VCaP (cell line): Measurements from ENCODE around the gene NEDD1.

Experiments used
- H3K27ac ChIP-seq: fragments of 450-650 bp; 2 replicates; pipeline ENCODE4 v1.5.1; 2017
- TF ChIP-seq, protein P1 (sequence below): fragments of 450-650 bp; conservative IDR thresholded peaks from 2 replicates; pipeline ENCODE4 v1.5.1; 2017; ENCODE audit warnings: mild to moderate bottlenecking, moderate library complexity

The NEDD1 gene

DNA sequence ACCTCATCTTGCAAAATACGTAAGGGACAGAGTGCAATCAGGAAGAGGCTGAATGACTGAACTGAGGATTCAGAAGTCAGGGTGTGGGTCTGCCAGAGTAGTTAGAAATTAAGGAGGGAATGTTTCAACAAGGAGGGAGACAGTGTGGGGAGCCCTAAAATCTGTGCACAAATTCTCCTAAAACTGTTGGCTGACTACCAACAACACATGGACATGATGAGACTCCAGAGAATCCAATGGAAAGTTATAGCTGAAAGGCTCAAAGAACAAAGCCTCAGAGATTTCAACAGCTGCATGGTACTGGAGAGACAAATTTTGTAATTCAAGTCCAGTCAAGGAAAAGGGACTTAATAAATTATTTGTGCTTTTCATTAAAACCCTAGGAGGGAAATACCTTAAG is 36.1 kb upstream of the NEDD1 start:
- TF ChIP-seq, protein P1, sequence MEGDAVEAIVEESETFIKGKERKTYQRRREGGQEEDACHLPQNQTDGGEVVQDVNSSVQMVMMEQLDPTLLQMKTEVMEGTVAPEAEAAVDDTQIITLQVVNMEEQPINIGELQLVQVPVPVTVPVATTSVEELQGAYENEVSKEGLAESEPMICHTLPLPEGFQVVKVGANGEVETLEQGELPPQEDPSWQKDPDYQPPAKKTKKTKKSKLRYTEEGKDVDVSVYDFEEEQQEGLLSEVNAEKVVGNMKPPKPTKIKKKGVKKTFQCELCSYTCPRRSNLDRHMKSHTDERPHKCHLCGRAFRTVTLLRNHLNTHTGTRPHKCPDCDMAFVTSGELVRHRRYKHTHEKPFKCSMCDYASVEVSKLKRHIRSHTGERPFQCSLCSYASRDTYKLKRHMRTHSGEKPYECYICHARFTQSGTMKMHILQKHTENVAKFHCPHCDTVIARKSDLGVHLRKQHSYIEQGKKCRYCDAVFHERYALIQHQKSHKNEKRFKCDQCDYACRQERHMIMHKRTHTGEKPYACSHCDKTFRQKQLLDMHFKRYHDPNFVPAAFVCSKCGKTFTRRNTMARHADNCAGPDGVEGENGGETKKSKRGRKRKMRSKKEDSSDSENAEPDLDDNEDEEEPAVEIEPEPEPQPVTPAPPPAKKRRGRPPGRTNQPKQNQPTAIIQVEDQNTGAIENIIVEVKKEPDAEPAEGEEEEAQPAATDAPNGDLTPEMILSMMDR = no peak
- H3K27ac ChIP-seq = no peak overlapping the region

DNA sequence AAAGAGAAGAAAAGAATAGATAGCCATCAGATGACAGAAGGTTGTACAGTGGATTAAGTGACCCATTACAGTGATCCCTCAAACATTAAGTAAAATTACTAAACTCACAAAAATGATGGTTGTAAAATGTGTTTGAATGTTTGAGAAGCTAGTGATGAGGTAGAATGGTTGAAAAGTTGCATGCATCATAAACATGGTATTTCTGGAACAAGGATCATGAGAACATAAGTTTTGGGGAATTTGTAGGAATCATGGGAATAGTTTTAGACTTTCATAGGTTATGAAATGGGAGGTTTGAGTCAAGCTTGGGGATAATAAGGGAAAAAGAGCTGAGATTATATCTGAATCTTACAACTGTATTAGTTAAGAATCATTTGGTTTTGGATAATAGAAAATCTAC is 34.1 kb upstream of the NEDD1 start:
- no peak overlapping the region for H3K27ac ChIP-seq
- TF ChIP-seq, protein P1 = no peak

DNA sequence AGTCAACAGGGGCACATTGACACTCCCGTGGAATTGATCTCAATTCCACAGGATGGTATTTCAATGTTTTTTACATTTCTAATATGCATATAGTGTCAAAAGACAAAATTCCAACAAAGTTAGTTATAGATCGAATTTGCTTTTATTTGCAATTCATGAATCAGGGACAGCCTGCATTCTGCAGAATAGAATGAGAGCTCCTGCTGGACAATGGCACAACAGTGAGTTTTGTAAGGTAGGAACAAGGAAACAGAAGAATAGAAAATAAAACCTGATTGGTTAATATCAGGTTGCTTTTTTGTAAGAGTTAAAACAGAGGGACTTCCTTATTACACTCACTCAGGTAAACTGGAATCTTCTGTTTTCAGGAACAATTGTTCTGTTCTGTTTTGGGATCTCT is 32.8 kb upstream of the NEDD1 start:
- no peak overlapping the region for H3K27ac ChIP-seq
- TF ChIP-seq, protein P1 = no peak

DNA sequence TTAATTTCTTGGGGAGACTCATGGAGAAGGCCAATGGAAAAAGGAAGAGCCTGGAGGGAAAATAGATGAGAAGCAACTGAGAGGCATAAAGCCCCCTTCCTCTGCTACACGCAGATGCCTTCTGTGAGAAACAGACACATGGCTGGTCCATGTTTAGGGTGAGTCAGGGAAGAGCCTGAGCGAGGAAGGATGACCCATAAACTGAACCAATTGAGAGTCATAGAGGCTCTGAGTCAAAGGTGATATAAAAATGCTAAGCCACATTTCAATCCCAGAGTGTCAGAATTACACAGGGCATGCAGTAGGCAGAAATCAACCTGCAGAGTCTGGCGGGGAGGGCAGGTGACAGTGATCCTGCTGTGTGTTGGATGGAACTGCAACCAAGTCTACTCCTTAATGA is 30.1 kb upstream of the NEDD1 start:
- TF ChIP-seq, protein P1 = no peak
- no peak overlapping the region for H3K27ac ChIP-seq

DNA sequence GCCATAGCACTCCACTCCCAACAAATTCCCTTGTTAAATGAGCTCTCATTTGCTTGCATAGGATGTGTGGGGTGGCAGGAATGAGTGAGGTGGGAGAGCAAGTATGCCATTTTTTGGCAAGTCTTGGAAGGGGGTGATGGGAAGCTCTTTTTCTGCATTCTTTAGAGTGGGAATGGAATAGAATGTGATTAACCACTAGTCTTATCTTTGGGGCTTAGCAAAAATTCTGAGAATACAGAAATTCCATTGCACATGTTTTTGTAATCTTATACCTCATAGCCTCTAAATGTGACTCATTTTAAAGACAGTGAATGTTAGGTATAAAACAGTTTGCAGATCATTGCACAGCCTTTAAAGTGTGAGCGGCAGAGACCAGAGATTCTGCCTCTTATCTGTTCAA is 28.4 kb upstream of the NEDD1 start:
- TF ChIP-seq, protein P1 = no peak
- no peak overlapping the region for H3K27ac ChIP-seq

DNA sequence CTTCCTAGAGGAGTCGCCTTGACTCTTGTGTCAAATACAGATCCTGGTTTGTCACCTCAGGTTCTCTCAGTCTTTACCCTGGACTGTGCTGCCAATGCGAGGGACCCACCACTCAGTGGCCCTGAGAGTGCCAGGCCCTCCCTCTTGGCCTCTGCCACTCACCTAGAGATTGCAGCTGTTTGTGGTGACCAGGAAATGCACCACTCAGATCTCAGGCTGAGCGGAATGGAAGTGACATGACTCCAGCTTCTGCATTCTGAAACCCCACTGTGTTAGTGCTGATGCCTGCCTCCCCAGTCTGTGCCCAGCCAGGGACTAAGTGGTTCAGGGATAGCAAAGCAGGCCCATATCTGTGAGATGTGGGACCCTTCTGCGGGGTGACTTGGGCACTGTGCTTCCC is 27.8 kb upstream of the NEDD1 start:
- TF ChIP-seq, protein P1 = no peak
- no peak overlapping the region for H3K27ac ChIP-seq

DNA sequence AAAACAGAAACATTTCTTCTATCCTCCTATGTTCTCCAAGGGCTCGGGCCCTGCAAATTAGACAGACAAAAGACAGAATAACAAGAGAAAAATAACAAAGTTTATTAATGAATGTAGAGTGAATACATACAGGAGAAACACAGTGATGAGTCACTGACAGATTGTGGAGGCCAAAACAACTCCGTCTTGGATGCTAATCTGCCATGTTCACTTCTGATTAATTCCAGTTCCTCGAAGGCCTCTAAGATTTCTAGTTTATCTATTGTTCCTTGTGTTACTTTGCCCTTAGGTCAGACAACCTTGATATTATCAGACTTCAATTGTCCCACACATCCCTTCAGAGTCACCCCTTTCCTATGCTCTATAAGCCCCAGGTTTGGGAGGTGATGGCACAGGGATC is 26.8 kb upstream of the NEDD1 start:
- TF ChIP-seq, protein P1 = no peak
- no peak overlapping the region for H3K27ac ChIP-seq

DNA sequence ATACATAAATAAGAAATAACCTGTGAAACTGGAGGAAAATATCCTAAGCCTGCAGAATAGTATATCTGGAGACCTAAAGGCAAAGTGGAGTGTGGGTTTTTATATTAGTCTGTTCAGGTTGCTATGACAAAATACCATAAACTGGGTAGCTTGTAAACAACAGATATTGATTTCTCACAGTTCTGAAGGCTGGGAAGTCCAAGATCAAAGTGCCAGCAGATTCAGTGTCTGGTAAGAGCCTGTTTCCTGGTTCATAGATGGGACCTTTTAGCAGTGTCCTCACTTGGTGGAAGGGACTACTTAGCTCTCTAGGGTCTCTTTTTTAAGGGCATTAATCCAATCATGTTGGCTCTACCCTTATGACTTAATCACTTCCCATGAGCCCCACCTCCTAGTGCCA is 25.4 kb upstream of the NEDD1 start:
- H3K27ac ChIP-seq = no peak overlapping the region
- TF ChIP-seq, protein P1 = no peak
